Adrenal gland (tissue), 12 donors: Measurements from ENCODE around the gene C20orf144. TPM values are rescaled to one million over a fixed set of nuclear protein-coding genes. Genes with fewer than 3 reads are reported as not detected.
"Not testable (repeated sequence)": the region's sequence is repeated elsewhere in the genome, so short reads cannot be mapped to it uniquely, and the experiment has no call there.

ENCODE experiments used
- DNase-seq, 7 donors: peaks; one replicate each; pipeline ENCODE4 v3.0.0-alpha.2; 2019 to 2020
- H3K27ac ChIP-seq, 5 donors: fragments of 200-600 bp; sonication (generic) in 4 of 5; 1 replicate in 3 of 5; 2 replicates in 2 of 5; pipeline versions ENCODE4 v1.5.1 to v1.8.0; 2016 to 2020; ENCODE audit warnings: mild to moderate bottlenecking in 1 of 5
- H3K27me3 ChIP-seq: fragments of 200-600 bp; 2 replicates; pipeline ENCODE4 v1.8.0; 2021
- H3K36me3 ChIP-seq, 2 donors: fragments of 200-600 bp; replicated peaks in 1 of 2; 1 replicate in 1 of 2; 2 replicates in 1 of 2; pipeline versions ENCODE4 v1.5.1 to v1.8.0; 2018 to 2022
- H3K4me1 ChIP-seq, 2 donors: fragments of 200-600 bp; replicated peaks in 1 of 2; 1 replicate in 1 of 2; 2 replicates in 1 of 2; pipeline versions ENCODE4 v1.5.1 to v1.8.0; 2018 to 2021
- H3K4me3 ChIP-seq, 4 donors: fragments of 200-600 bp; sonication (generic) in 3 of 4; one replicate each; pipeline ENCODE4 v1.5.1; 2016 to 2018
- H3K9me3 ChIP-seq, 3 donors: fragments of 200-600 bp; sonication (generic) in 1 of 3; replicated peaks in 1 of 3; 1 replicate in 2 of 3; 2 replicates in 1 of 3; pipeline versions ENCODE4 v1.5.1 to v1.8.0; 2016 to 2021
- CTCF ChIP-seq, 6 experiments: fragments of 450-650 bp in 4 of 6; fragments of 200-600 bp in 2 of 6; sonication (generic) in 1 of 6; IDR thresholded peaks; 1 replicate in 5 of 6; 2 replicates in 1 of 6; pipeline versions ENCODE4 v1.5.1 to v1.8.0; 2016 to 2021; ENCODE audit warnings: antibody characterized with exemption in 6 of 6, mild to moderate bottlenecking in 2 of 6, moderate library complexity in 1 of 6
- POLR2A ChIP-seq, 2 donors: fragments of 450-650 bp; IDR thresholded peaks; one replicate each; pipeline ENCODE4 v1.6.1; 2017; ENCODE audit warnings: antibody characterized with exemption in 2 of 2, mild to moderate bottlenecking in 2 of 2, moderate library complexity in 1 of 2
- WGBS, 4 donors: extraction: QIAGEN DNeasy Blood & Tissue Kit in 2 of 4; methylation state at CpG; one replicate each; pipeline versions ENCODE4 v1.1.5 to v1.1.7; 2013 to 2017; 5-methylcytosine and 5-hydroxymethylcytosine counted together
- intact Hi-C, 2 donors: fragments of 100-400 bp; cut with DNase I; formaldehyde crosslinking; loops; one replicate each; pipeline versions ENCODE4 v1.14.1 to v1.15.0; 2022 to 2023
- polyA plus RNA-seq, 3 donors: library from polyadenylated mRNA; stranded (reverse); fragments of 200-250 nt in 2 of 3; fragments of 350-450 nt in 1 of 3; fragmentation: Illumina TruSeq in 1 of 3; extraction: RNeasy Lipid Tissue Mini Kit (QIAGEN cat#74804) in 1 of 3; gene quantifications; one replicate each; pipeline ENCODE4 v1.2.3, GENCODE V29; 2013 to 2014
- total RNA-seq, 9 donors: library from RNA; depleted of rRNA in 4 of 9; stranded (reverse); fragments of >200 nt in 4 of 9; fragments of 120-200 nt in 1 of 9; fragmentation: NEBNext Ultra II Directional in 1 of 9; extraction: Animal tissue kit (Norgen Biotek cat#: 25700) in 1 of 9; gene quantifications; one replicate each; pipeline versions ENCODE4 v1.1.0 to v1.2.4, GENCODE V29; 2013 to 2023
- donor health status: healthy with polysubstance abuse.
- donor health status: Bipolar disorder and iron deficiency.
- donor health status: DM: yes; HTN: yes; CAD: no.
- donor health status: DM: no; HTN: no; CAD: no.
- donor health status: DM: no; HTN: no; CAD: no.
- donor health status: DM: yes; HTN: yes; CAD: no.

C20orf144 gene
- total and polyA plus RNA-seq, 12 donors: 0.06 to 0.32 (median 0.14) TPM; not detected in 7

- TF ChIP-seq CTCF (IDR thresholded peaks at IDR 0.05) (no peak), POLR2A (IDR thresholded peaks at IDR 0.05) (no peak)
- peaks cover 0 to 21% of the 10 kb centered on the region in 2 donors for H3K36me3 ChIP-seq
- H3K4me1 ChIP-seq: no peaks in the 10 kb centered on the region
- no peaks in the 10 kb centered on the region for H3K27me3 ChIP-seq
- WGBS, 4 donors: 81 to 95% (median 92%) methylated on average over 4 of the region's 4 CpGs
- H3K4me3 ChIP-seq: no peak overlapping the region
- intact Hi-C loops: no loop called here
- no peaks in the 10 kb centered on the region for H3K9me3 ChIP-seq
- no peak overlapping the region for H3K27ac ChIP-seq
- no peak for DNase-seq
Observed at GRCh38 chr20:33630507-33630906, 31.6 kb upstream of the C20orf144 start.

GRCh38 chr20:33631910-33632309 lies 30.2 kb upstream of the C20orf144 start:
- H3K4me3 ChIP-seq, H3K27ac ChIP-seq, DNase-seq, H3K9me3 ChIP-seq, H3K4me1 ChIP-seq, H3K27me3 ChIP-seq, intact Hi-C loops: not testable (repeated sequence)
- peaks cover 0 to 18% of the 10 kb centered on the region in 2 donors for H3K36me3 ChIP-seq
- whole genome bisulfite sequencing, 4 donors: 84 to 87% (median 86%) methylated on average over 4 of the region's 4 CpGs

GRCh38 chr20:33635341-33635740 lies 26.8 kb upstream of the C20orf144 start:
- 85 to 97% (median 95%) methylated on average over 3 of the region's 3 CpGs for WGBS, 4 donors

GRCh38 chr20:33636776-33637175 lies 25.4 kb upstream of the C20orf144 start:
- Histone ChIP-seq H3K36me3 (peaks cover 0 to 20% of the 10 kb centered on the region in 2 donors), H3K27ac (no peak overlapping the region), H3K4me1 (no peaks in the 10 kb centered on the region), H3K4me3 (no peak overlapping the region), H3K9me3 (no peaks in the 10 kb centered on the region), H3K27me3 (no peaks in the 10 kb centered on the region)
- TF ChIP-seq CTCF (IDR thresholded peaks at IDR 0.05) (no peak), POLR2A (IDR thresholded peaks at IDR 0.05) (no peak)
- intact Hi-C loops: no loop called here
- no peak for DNase-seq
- WGBS, 4 donors: 81 to 100% (median 96%) methylated on average over 1 of the region's 1 CpG

More at GRCh38 chr20:33635341-33635740, 26.8 kb upstream of the C20orf144 start:
- H3K9me3 ChIP-seq: no peaks in the 10 kb centered on the region
- H3K27me3 ChIP-seq: no peaks in the 10 kb centered on the region
- peaks cover 0 to 14% of the 10 kb centered on the region in 2 donors for H3K36me3 ChIP-seq
- TF ChIP-seq POLR2A (IDR thresholded peaks at IDR 0.05) (no peak), CTCF (IDR thresholded peaks at IDR 0.05) (no peak)
- no peak for DNase-seq
- H3K27ac ChIP-seq: no peak overlapping the region
- no peaks in the 10 kb centered on the region for H3K4me1 ChIP-seq
- no peak overlapping the region for H3K4me3 ChIP-seq
- intact Hi-C loops: no loop called here

- Histone ChIP-seq H3K36me3 (peaks cover 0 to 42% of the 10 kb centered on the region in 2 donors), H3K27ac (no peak overlapping the region), H3K4me3 (no peak overlapping the region), H3K9me3 (no peaks in the 10 kb centered on the region), H3K4me1 (no peaks in the 10 kb centered on the region), H3K27me3 (no peaks in the 10 kb centered on the region)
- intact Hi-C loops: no loop called here
- 84 to 92% (median 88%) methylated on average over 12 to 13 of the region's 13 CpGs for whole genome bisulfite sequencing, 4 donors
- TF ChIP-seq CTCF (IDR thresholded peaks at IDR 0.05) (no peak), POLR2A (IDR thresholded peaks at IDR 0.05) (no peak)
- DNase-seq: peak in 1 of 7 donors; percentile 35
Observed at GRCh38 chr20:33640287-33640686, 21.8 kb upstream of the C20orf144 start.
